ENCODE measurements around the gene HSBP1L1. TPM values are rescaled to one million over a fixed set of nuclear protein-coding genes. Genes with fewer than 3 reads are reported as not detected.

Gene HSBP1L1
- total RNA-seq, 1 experiment from 2014 or later: not detected

DNA sequence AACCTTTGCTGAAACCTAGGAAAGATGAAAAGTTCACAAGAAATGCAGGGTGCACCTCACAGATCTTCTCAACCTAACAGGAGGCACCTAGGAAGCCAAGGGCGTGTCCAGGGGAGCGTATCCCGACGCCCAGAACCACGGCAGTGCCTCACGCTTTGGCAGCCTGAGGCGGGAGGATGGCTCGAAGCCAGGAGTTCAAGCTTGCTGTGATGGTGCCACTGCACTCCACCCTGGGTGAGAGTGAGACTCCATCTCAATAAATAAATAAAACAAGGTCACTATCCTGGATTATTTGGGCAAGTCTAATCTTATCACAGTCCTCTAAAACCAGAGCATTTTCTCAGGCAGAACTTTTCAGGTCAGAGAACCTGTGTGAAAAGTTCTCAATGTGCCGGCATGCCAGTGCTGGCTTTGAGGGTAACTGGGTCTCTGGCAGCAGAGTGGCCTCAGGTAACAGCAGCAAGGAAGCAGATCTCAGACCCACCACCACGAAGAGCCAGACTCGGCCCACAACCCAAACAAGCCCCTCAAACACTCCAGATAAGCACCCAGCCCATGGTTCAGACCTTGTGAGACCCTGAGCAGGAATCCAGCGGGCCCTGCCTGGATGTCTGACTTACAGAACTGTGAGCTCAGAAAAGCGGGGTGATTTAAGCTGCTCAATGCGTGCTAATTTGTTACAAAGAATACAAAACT lies 11.7 kb downstream of the HSBP1L1 start:
- Histone ChIP-seq H3K9me3 (ENCODE audit: control insufficient read depth, low read depth, low read length) (no peaks in the 10 kb centered on the region), H3K27ac (ENCODE audit: insufficient read length, low read depth, low read length) (no peak overlapping the region), H2BK20ac (ENCODE audit: low read depth, low read length, poor library complexity, severe bottlenecking) (no peak overlapping the region), H4K91ac (ENCODE audit: insufficient read length, low read depth, low read length) (no peak overlapping the region), H2AFZ (ENCODE audit: low read length) (no peak overlapping the region), H3K79me1 (ENCODE audit: insufficient read depth, low read depth, low read length, poor library complexity, severe bottlenecking) (peaks cover 22% of the 10 kb centered on the region), H3K56ac (ENCODE audit: insufficient read length, low read depth, low read length) (no peak overlapping the region), H2BK120ac (ENCODE audit: low read depth, low read length, poor library complexity, severe bottlenecking) (no peak overlapping the region), H4K20me1 (ENCODE audit: control insufficient read depth, insufficient read depth, insufficient read length) (no peaks in the 10 kb centered on the region), H3K79me2 (ENCODE audit: insufficient read depth, low read length) (peaks cover 34% of the 10 kb centered on the region; the same call in 1 of the 2 replicates), H3K9ac (ENCODE audit: extremely low read depth, insufficient read length, low read length) (no peak overlapping the region), H3K4me2 (ENCODE audit: insufficient read depth, insufficient read length, low read length) (no peak overlapping the region), H3K4me1 (ENCODE audit: insufficient read depth, low read length) (no peaks in the 10 kb centered on the region), H3K18ac (ENCODE audit: insufficient read length, low read depth, low read length) (no peak overlapping the region), H2AK5ac (ENCODE audit: insufficient read length, low read length) (no peak overlapping the region), H3K4ac (ENCODE audit: low read depth, low read length) (no peak overlapping the region), H4K8ac (replicated peaks; ENCODE audit: insufficient read length, low read depth, low read length) (no peak overlapping the region), H3K27me3 (ENCODE audit: insufficient read depth, low read length) (no peaks in the 10 kb centered on the region), H2BK15ac (ENCODE audit: low read depth, low read length) (no peak overlapping the region), H3K23me2 (ENCODE audit: insufficient read length, low read depth, low read length, poor library complexity, severe bottlenecking) (peaks cover 2% of the 10 kb centered on the region), H3K14ac (ENCODE audit: insufficient read depth, low read length) (no peak overlapping the region), H2BK12ac (ENCODE audit: insufficient read length, low read depth, low read length) (no peak overlapping the region), H2BK5ac (ENCODE audit: insufficient read length, low read length) (no peak overlapping the region), H3T11ph (ENCODE audit: low read length) (no peak overlapping the region), H4K5ac (ENCODE audit: insufficient read length, low read depth, low read length) (no peak overlapping the region), H3K23ac (ENCODE audit: insufficient read length, low read depth, low read length) (no peak overlapping the region)
- Mint-ChIP-seq H3K36me3 (ENCODE audit: insufficient read depth in 1 of 3, low read depth in 3 of 3) (peaks cover 38 to 72% (median 68%) of the 10 kb centered on the region in 3 experiments), H3K27me3 (ENCODE audit: low read depth) (no peaks in the 10 kb centered on the region), H3K27ac (peak overlapping the region in 1 of 3 experiments; percentile 85; a peak in 2 of 7 replicates), H3K9me3 (no peaks in the 10 kb centered on the region), H3K4me1 (no peaks in the 10 kb centered on the region; a peak in 1 of 4 replicates), H3K4me3 (no peak overlapping the region)
- TF ChIP-seq CTCF (conservative IDR thresholded peaks at IDR 0.05): no peak
- no peak for DNase-seq
- no CpG with 5 or more reads among the region's 14 CpGs for WGBS (ENCODE audit: extremely low coverage, insufficient read length, low lambda C conversion rate)
